Raji (cell line): Measurements from ENCODE around the gene HIF1A.

Experiments used
- POLR2A ChIP-seq: IDR thresholded peaks from 2 replicates; pipeline ENCODE4 v1.6.1; 2011; ENCODE audit warnings: low read depth, low read length, control low read depth; ENCODE audit not compliant: insufficient read depth

HIF1A gene

GRCh38 chr14:61695695-61696527, 598 bp downstream of the HIF1A start:
- no peak for TF ChIP-seq POLR2A

- TF ChIP-seq POLR2A, result no peak
These were observed 1.5 kb downstream of the HIF1A start for GRCh38 chr14:61696753-61697318.

- no peak for TF ChIP-seq POLR2A
These were observed 3.1 kb downstream of the HIF1A start for GRCh38 chr14:61698206-61698980.

- no peak for TF ChIP-seq POLR2A
These were observed 3.7 kb downstream of the HIF1A start for GRCh38 chr14:61699027-61699426.

GRCh38 chr14:61700104-61700886, 5.0 kb downstream of the HIF1A start:
- no peak for TF ChIP-seq POLR2A

- TF ChIP-seq POLR2A, result no peak
These were observed 6.6 kb downstream of the HIF1A start for GRCh38 chr14:61701946-61702345.

- no peak for TF ChIP-seq POLR2A
These were observed 8.2 kb downstream of the HIF1A start for GRCh38 chr14:61703342-61704129.

GRCh38 chr14:61704554-61704953, 9.2 kb downstream of the HIF1A start:
- no peak for TF ChIP-seq POLR2A

- TF ChIP-seq POLR2A, result no peak
These were observed 9.7 kb downstream of the HIF1A start for GRCh38 chr14:61705017-61705416.

- TF ChIP-seq POLR2A, result no peak
These were observed 10.9 kb downstream of the HIF1A start for GRCh38 chr14:61706096-61706690.

GRCh38 chr14:61710853-61711817, 15.8 kb downstream of the HIF1A start:
- no peak for TF ChIP-seq POLR2A

- TF ChIP-seq POLR2A, result no peak
These were observed 16.8 kb downstream of the HIF1A start for GRCh38 chr14:61712137-61712536.
